Prostate gland (tissue), 2 donors: Measurements from ENCODE around the gene BPTF. TPM values are rescaled to one million over a fixed set of nuclear protein-coding genes. Genes with fewer than 3 reads are reported as not detected.

ENCODE experiments used
- DNase-seq: peaks from one replicate; pipeline ENCODE4 v3.0.0-alpha.2; 2019; ENCODE audit warnings: low spot score
- H3K27ac ChIP-seq, 2 donors: fragments of 200-600 bp; sonication (generic); 2 replicates each; pipeline ENCODE4 v1.5.1; 2017 to 2019
- H3K27me3 ChIP-seq: fragments of 200-600 bp; sonication (generic); replicated peaks from 2 replicates; pipeline ENCODE4 v1.5.1; 2019; ENCODE audit not compliant: insufficient read depth
- H3K36me3 ChIP-seq, 2 donors: fragments of 200-600 bp; sonication (generic); 1 replicate in 1 of 2; 2 replicates in 1 of 2; pipeline versions ENCODE4 v1.5.1 to v1.8.1; 2017 to 2019
- H3K4me1 ChIP-seq: fragments of 200-600 bp; sonication (generic); replicated peaks from 2 replicates; pipeline ENCODE4 v1.5.1; 2019
- H3K4me3 ChIP-seq, 2 donors: fragments of 200-600 bp; sonication (generic); 2 replicates each; pipeline ENCODE4 v1.5.1; 2017 to 2019
- H3K9me3 ChIP-seq: fragments of 200-600 bp; sonication (generic); 2 replicates; pipeline ENCODE4 v1.5.1; 2017
- CTCF ChIP-seq, 4 experiments: fragments of 200-600 bp in 2 of 4; fragments of 450-650 bp in 2 of 4; sonication (generic) in 2 of 4; IDR thresholded peaks; 1 replicate in 3 of 4; 2 replicates in 1 of 4; pipeline ENCODE4 v1.5.1; 2016 to 2019; ENCODE audit warnings: antibody characterized with exemption in 4 of 4, mild to moderate bottlenecking in 2 of 4, moderate library complexity in 2 of 4
- POLR2A ChIP-seq: fragments of 450-650 bp; IDR thresholded peaks from one replicate; pipeline ENCODE4 v1.6.1; 2016; ENCODE audit warnings: antibody characterized with exemption, mild to moderate bottlenecking
- POLR2AphosphoS5 ChIP-seq: sonication (generic); formaldehyde crosslinking; IDR thresholded peaks from one replicate; pipeline ENCODE4 v1.6.1; 2017; ENCODE audit warnings: antibody characterized with exemption
- WGBS: methylation state at CpG from one replicate; pipeline ENCODE4 v1.1.5; 2018; 5-methylcytosine and 5-hydroxymethylcytosine counted together
- intact Hi-C: fragments of 100-400 bp; cut with DNase I; formaldehyde crosslinking; loops from one replicate; pipeline ENCODE4 v1.14.2; 2022
- total RNA-seq, 2 donors: library from RNA; depleted of rRNA; stranded (reverse); fragments of >200 nt; gene quantifications; one replicate each; pipeline ENCODE4 v1.1.0, GENCODE V29; 2016

The BPTF gene
- total RNA-seq, 2 donors from 2014 or later: 70.5 to 138 TPM

- H3K4me1 ChIP-seq: peaks cover 2% of the 10 kb centered on the region
- H3K4me3 ChIP-seq: no peak overlapping the region
- H3K9me3 ChIP-seq: no peaks in the 10 kb centered on the region
- intact Hi-C loops: no loop called here
- no peak overlapping the region for H3K27ac ChIP-seq
- H3K36me3 ChIP-seq: no peaks in the 10 kb centered on the region
- no peaks in the 10 kb centered on the region for H3K27me3 ChIP-seq
- TF ChIP-seq POLR2AphosphoS5: no peak
- no peak for TF ChIP-seq CTCF (IDR thresholded peaks at IDR 0.05)
- TF ChIP-seq POLR2A: no peak
- DNase-seq: no peak
- WGBS: 82% methylated on average over 1 of the region's 1 CpG
Measured at GRCh38 chr17:67863624-67864247, 38.4 kb downstream of the BPTF start.

GRCh38 chr17:67865438-67865837, 40.1 kb downstream of the BPTF start:
- 30% methylated on average over 1 of the region's 1 CpG for WGBS
- no peak for DNase-seq
- no peaks in the 10 kb centered on the region for H3K27me3 ChIP-seq
- TF ChIP-seq POLR2AphosphoS5 (no peak), POLR2A (no peak), CTCF (IDR thresholded peaks at IDR 0.05) (no peak)
- no peak overlapping the region for H3K27ac ChIP-seq
- intact Hi-C loops: no loop called here
- H3K4me3 ChIP-seq: no peak overlapping the region
- H3K4me1 ChIP-seq: peaks cover 2% of the 10 kb centered on the region
- no peaks in the 10 kb centered on the region for H3K9me3 ChIP-seq
- no peaks in the 10 kb centered on the region for H3K36me3 ChIP-seq

- Histone ChIP-seq H3K27me3 (no peaks in the 10 kb centered on the region), H3K9me3 (no peaks in the 10 kb centered on the region), H3K27ac (no peak overlapping the region), H3K36me3 (no peaks in the 10 kb centered on the region), H3K4me3 (no peak overlapping the region), H3K4me1 (no peaks in the 10 kb centered on the region)
- WGBS: 94% methylated on average over 4 of the region's 4 CpGs
- no peak for DNase-seq
- TF ChIP-seq CTCF (IDR thresholded peaks at IDR 0.05) (no peak), POLR2AphosphoS5 (no peak), POLR2A (no peak)
- intact Hi-C loops: no loop called here
Measured at GRCh38 chr17:67867591-67867990, 42.3 kb downstream of the BPTF start.

GRCh38 chr17:67868176-67868575, 42.9 kb downstream of the BPTF start:
- H3K36me3 ChIP-seq: no peaks in the 10 kb centered on the region
- DNase-seq: no peak
- H3K27me3 ChIP-seq: no peaks in the 10 kb centered on the region
- TF ChIP-seq CTCF (IDR thresholded peaks at IDR 0.05) (no peak), POLR2A (no peak)
- no peak overlapping the region for H3K27ac ChIP-seq
- no peaks in the 10 kb centered on the region for H3K4me1 ChIP-seq
- no peaks in the 10 kb centered on the region for H3K9me3 ChIP-seq
- H3K4me3 ChIP-seq: no peak overlapping the region
- intact Hi-C loops: no loop called here

- DNase-seq: no peak
- Histone ChIP-seq H3K4me1 (no peaks in the 10 kb centered on the region), H3K4me3 (no peak overlapping the region), H3K36me3 (no peaks in the 10 kb centered on the region), H3K27me3 (no peaks in the 10 kb centered on the region), H3K27ac (no peak overlapping the region), H3K9me3 (no peaks in the 10 kb centered on the region)
- WGBS: 82% methylated on average over 5 of the region's 5 CpGs
- no peak for TF ChIP-seq CTCF (IDR thresholded peaks at IDR 0.05)
- no peak for TF ChIP-seq POLR2AphosphoS5
- TF ChIP-seq POLR2A: no peak
- intact Hi-C loops: no loop called here
Measured at GRCh38 chr17:67879662-67880061, 54.4 kb downstream of the BPTF start.
